DND-41 (cell line): ENCODE data around the gene LETM1.

Experiments
- ATAC-seq: fragments of 200-7000 bp; cut with Tn5 transposase; 3 replicates; pipeline ENCODE4 v1.9.1; 2021; ENCODE audit warnings: low read depth; ENCODE audit not compliant: insufficient read depth
- DNase-seq: peaks from one replicate; pipeline ENCODE4 v3.0.0-alpha.2; 2020
- H2AFZ ChIP-seq: 2 replicates; pipeline ENCODE4 v1.6.0; 2012; ENCODE audit warnings: low read depth, low read length
- H3K27ac ChIP-seq: 2 replicates; pipeline ENCODE4 v1.5.1; 2012; ENCODE audit warnings: low read length, inconsistent platforms
- H3K27me3 ChIP-seq: fragments of 200-600 bp; sonication (generic); 2 replicates; pipeline ENCODE4 v1.6.0; 2012; ENCODE audit warnings: low read length, mild to moderate bottlenecking, inconsistent platforms; ENCODE audit not compliant: insufficient read depth, poor library complexity
- H3K36me3 ChIP-seq: 2 replicates; pipeline ENCODE4 v1.5.1; 2012; ENCODE audit warnings: low read length, inconsistent platforms; ENCODE audit not compliant: insufficient read depth
- H3K4me1 ChIP-seq: 2 replicates; pipeline ENCODE4 v1.5.1; 2012; ENCODE audit warnings: mild to moderate bottlenecking, low read length; ENCODE audit not compliant: insufficient read depth
- H3K4me2 ChIP-seq: 2 replicates; pipeline ENCODE4 v1.6.0; 2012; ENCODE audit warnings: mild to moderate bottlenecking, moderate library complexity, low read length, inconsistent platforms; ENCODE audit not compliant: insufficient read depth
- H3K4me3 ChIP-seq, 2 experiments: fragments of 200-600 bp in 1 of 2; shearing (Covaris generic) in 1 of 2; 2 replicates each; pipeline ENCODE4 v1.5.1; 2012 to 2016; ENCODE audit warnings: inconsistent platforms in 2 of 2, low read length in 2 of 2, mild to moderate bottlenecking in 2 of 2, low read depth in 1 of 2, moderate library complexity in 1 of 2
- H3K79me2 ChIP-seq: 2 replicates; pipeline ENCODE4 v1.6.0; 2012; ENCODE audit warnings: low read length, inconsistent platforms; ENCODE audit not compliant: insufficient read depth
- H3K9ac ChIP-seq: 2 replicates; pipeline ENCODE4 v1.6.0; 2012; ENCODE audit warnings: low read depth, mild to moderate bottlenecking, inconsistent platforms, low read length, moderate library complexity
- H3K9me3 ChIP-seq: 2 replicates; pipeline ENCODE4 v1.5.1; 2012; ENCODE audit warnings: low read length, moderate library complexity, mild to moderate bottlenecking, inconsistent platforms; ENCODE audit not compliant: insufficient read depth, severe bottlenecking
- H4K20me1 ChIP-seq: 2 replicates; pipeline ENCODE4 v1.6.0; 2012; ENCODE audit warnings: low read length; ENCODE audit not compliant: insufficient read depth
- EZH2 ChIP-seq: IDR thresholded peaks from 3 replicates; pipeline ENCODE4 v1.6.1; 2012; ENCODE audit warnings: borderline replicate concordance, low read depth, mild to moderate bottlenecking, moderate library complexity, low read length, inconsistent platforms; ENCODE audit not compliant: severe bottlenecking
- TF ChIP-seq, protein P1 (sequence below): IDR thresholded peaks from 2 replicates; pipeline ENCODE4 v1.5.1; 2012; ENCODE audit warnings: borderline replicate concordance, low read length, moderate library complexity, mild to moderate bottlenecking; ENCODE audit not compliant: poor library complexity, severe bottlenecking; ENCODE audit errors: extremely low read depth

Gene LETM1

DNA sequence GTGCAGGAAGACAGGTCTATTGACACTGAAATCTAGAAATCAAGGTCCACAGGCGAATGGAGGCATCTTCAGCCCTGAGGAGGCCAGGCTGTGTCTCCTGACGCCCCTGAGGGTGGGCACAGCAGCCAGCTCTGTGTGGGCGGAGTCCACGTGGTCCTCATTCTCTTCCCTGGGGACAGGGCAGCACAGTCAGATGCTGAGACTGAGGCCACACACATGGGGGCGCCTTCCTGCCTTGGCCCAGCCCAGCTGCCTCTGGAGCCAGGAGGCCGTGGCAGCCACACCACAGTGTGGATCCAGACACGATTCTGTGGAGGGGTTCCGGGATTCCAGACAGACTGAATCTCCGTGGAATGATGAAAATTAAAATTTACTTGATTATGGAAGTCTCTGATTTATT is 42.0 kb downstream of the LETM1 start:
- no peaks in the 10 kb centered on the region for H3K4me1 ChIP-seq
- H4K20me1 ChIP-seq = peaks cover 24% of the 10 kb centered on the region
- peak; percentile 26 for DNase-seq
- TF ChIP-seq, protein P1, sequence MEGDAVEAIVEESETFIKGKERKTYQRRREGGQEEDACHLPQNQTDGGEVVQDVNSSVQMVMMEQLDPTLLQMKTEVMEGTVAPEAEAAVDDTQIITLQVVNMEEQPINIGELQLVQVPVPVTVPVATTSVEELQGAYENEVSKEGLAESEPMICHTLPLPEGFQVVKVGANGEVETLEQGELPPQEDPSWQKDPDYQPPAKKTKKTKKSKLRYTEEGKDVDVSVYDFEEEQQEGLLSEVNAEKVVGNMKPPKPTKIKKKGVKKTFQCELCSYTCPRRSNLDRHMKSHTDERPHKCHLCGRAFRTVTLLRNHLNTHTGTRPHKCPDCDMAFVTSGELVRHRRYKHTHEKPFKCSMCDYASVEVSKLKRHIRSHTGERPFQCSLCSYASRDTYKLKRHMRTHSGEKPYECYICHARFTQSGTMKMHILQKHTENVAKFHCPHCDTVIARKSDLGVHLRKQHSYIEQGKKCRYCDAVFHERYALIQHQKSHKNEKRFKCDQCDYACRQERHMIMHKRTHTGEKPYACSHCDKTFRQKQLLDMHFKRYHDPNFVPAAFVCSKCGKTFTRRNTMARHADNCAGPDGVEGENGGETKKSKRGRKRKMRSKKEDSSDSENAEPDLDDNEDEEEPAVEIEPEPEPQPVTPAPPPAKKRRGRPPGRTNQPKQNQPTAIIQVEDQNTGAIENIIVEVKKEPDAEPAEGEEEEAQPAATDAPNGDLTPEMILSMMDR = peak; percentile 34
- TF ChIP-seq EZH2 = no peak
- H3K27me3 ChIP-seq = no peaks in the 10 kb centered on the region
- H3K4me3 ChIP-seq = no peak overlapping the region
- peak; percentile 43; the same call in 2 of the 3 replicates for ATAC-seq
- H3K4me2 ChIP-seq = no peak overlapping the region
- no peaks in the 10 kb centered on the region for H3K9me3 ChIP-seq
- H3K79me2 ChIP-seq = no peaks in the 10 kb centered on the region
- peaks cover 75% of the 10 kb centered on the region for H3K36me3 ChIP-seq
- no peak overlapping the region for H3K9ac ChIP-seq
- no peak overlapping the region for H3K27ac ChIP-seq
- no peak overlapping the region for H2AFZ ChIP-seq

- Histone ChIP-seq H3K4me2 (no peak overlapping the region), H3K4me3 (no peak overlapping the region), H3K27ac (no peak overlapping the region), H3K27me3 (no peaks in the 10 kb centered on the region), H3K9me3 (no peaks in the 10 kb centered on the region), H2AFZ (no peak overlapping the region), H3K4me1 (no peaks in the 10 kb centered on the region), H4K20me1 (peaks cover 24% of the 10 kb centered on the region), H3K36me3 (peaks cover 69% of the 10 kb centered on the region), H3K9ac (no peak overlapping the region), H3K79me2 (no peaks in the 10 kb centered on the region)
- DNase-seq (no peak), ATAC-seq (no peak)
- TF ChIP-seq, protein P1 = no peak
- no peak for TF ChIP-seq EZH2
Measured at GRCh38 chr4:1813231-1813630, 42.7 kb downstream of the LETM1 start.

- Histone ChIP-seq H3K36me3 (peaks cover 65% of the 10 kb centered on the region), H2AFZ (no peak overlapping the region), H3K4me3 (no peak overlapping the region), H3K4me2 (no peak overlapping the region), H3K4me1 (no peaks in the 10 kb centered on the region), H3K27me3 (no peaks in the 10 kb centered on the region), H3K79me2 (no peaks in the 10 kb centered on the region), H3K9ac (no peak overlapping the region), H4K20me1 (peaks cover 24% of the 10 kb centered on the region), H3K9me3 (no peaks in the 10 kb centered on the region), H3K27ac (no peak overlapping the region)
- ATAC-seq = no peak
- DNase-seq = no peak
- TF ChIP-seq, protein P1 = no peak
- TF ChIP-seq EZH2 = no peak
Measured at GRCh38 chr4:1812720-1813119, 43.2 kb downstream of the LETM1 start.

DNA sequence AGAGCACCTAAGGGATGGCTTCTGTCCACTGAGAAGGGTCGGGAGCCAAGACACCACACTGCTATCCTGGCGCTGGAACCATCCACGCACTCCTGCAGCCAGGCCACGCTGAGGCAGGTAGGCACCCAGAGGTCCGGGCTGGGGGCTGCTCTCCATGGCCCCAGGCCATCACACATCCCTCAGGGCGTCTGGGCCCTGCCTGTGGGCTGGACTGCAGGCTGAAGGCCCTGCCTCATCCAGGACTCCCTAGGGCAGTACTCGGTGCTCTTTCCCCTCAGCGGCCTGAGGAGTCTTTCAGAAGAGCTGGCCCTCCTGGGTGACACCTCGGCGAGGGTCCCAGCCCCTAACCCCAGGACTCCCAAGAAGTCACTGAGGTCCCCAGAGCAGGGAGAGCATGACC is 45.2 kb downstream of the LETM1 start:
- Histone ChIP-seq H3K36me3 (peaks cover 45% of the 10 kb centered on the region), H3K9ac (no peak overlapping the region), H3K27ac (no peak overlapping the region; the same call in 1 of the 2 replicates), H3K27me3 (no peaks in the 10 kb centered on the region), H3K4me3 (no peak overlapping the region), H3K9me3 (no peaks in the 10 kb centered on the region), H2AFZ (no peak overlapping the region), H4K20me1 (peaks cover 24% of the 10 kb centered on the region), H3K79me2 (no peaks in the 10 kb centered on the region), H3K4me2 (no peak overlapping the region), H3K4me1 (no peaks in the 10 kb centered on the region)
- ATAC-seq (no peak), DNase-seq (no peak)
- TF ChIP-seq EZH2 = no peak
- TF ChIP-seq, protein P1 = no peak
